Right lung (tissue), 10 donors: Measurements from ENCODE around the gene C2orf78. TPM values are rescaled to one million over a fixed set of nuclear protein-coding genes. Genes with fewer than 3 reads are reported as not detected.
"Not testable (repeated sequence)": the region's sequence is repeated elsewhere in the genome, so short reads cannot be mapped to it uniquely, and the experiment has no call there.

Source experiments
- DNase-seq, 2 donors: peaks; one replicate each; pipeline ENCODE4 v3.0.0-alpha.2; 2013
- long read RNA-seq, 8 donors: transcript quantifications; one replicate each; lab custom pipeline, GENCODE V29; 2026
- polyA plus RNA-seq, 5 donors: library from polyadenylated mRNA; unstranded; fragments of 120-200 nt; gene quantifications; one replicate each; pipeline versions ENCODE4 v1.2.1 to v1.2.3, GENCODE V29; 2013; ENCODE audit warnings: inconsistent platforms in 1 of 5, low replicate concordance in 1 of 5; ENCODE audit not compliant: insufficient read length in 5 of 5, insufficient read depth in 1 of 5

C2orf78 gene, protein sequence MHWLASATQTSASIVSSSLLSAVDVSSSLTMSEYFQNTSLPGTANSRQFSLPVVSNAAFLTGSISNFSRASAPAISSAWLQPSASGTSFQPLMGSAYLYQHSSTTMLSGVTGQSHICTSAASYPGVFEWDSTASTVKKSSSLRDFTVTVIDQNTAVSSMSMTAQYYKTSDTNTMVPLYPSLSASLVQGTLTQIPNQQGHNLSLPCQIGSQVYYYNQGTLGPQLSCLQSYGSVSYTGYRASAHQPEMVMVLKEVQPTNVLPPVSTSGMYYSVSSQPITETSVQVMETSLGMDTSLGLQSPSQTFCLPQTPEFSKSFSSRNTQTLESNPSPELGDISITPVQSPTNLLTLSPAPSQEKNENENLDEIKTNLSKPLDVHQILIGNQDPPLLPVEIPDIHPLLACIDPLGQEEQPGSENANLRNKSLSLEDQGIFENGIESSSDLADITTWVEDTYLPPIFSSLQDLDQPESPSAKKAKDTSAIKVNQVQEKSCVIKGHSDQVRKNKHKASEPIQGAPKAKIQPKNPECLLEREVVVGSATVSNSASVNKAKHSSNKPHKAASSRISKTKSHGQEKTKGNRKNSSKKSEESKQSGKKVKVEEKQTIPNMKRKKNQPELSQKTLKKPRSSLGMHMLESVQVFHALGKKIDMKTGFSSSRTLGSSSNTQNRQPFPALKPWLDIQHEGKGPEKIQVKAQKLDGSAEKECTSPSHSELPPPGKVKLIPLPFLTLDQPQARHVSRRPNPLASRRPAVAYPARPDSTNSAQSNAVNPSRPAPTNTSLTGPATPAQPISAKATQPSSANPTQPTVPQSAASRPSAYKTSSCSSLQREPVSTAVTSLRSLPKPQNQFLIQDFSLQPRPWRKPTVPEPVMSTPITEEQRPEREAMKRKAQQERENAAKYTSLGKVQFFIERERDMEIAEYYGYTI
- polyA plus RNA-seq = not detected
- long read RNA-seq, donor 1 = 0 reads
- long read RNA-seq, donor 2 = 0 reads
- long read RNA-seq, donor 3 = 0 reads
- long read RNA-seq, donor 4 = 0 reads
- long read RNA-seq, donor 5 = 0 reads
- long read RNA-seq, donor 6 = 0 reads
- long read RNA-seq, donor 7 = 0 reads
- long read RNA-seq, donor 8 = 0 reads

DNA sequence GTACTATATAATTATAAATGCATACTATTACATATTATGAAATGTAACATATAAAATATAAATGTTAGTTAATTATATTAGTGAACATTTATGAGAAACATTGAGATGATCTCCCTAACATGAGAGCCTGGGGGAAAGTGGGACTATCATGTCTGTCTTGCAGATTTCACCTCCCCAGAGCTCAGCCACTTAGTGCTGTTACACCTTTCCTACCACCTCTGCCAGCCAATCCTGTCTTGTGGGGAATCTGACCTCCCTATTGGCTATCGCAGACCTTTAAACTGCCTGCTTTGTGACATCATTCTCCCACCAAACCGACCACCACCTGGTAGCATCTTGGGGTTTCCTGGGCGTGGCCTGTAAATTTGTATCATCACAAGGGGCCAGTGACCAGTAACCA, at the start of gene C2orf78:
TSS of gene C2orf78 (plus strand) at position 301 of the 400 bp plus-strand sequence. CDS start 127 bp downstream, outside the sequence.
- DNase-seq = not testable (repeated sequence)

DNA sequence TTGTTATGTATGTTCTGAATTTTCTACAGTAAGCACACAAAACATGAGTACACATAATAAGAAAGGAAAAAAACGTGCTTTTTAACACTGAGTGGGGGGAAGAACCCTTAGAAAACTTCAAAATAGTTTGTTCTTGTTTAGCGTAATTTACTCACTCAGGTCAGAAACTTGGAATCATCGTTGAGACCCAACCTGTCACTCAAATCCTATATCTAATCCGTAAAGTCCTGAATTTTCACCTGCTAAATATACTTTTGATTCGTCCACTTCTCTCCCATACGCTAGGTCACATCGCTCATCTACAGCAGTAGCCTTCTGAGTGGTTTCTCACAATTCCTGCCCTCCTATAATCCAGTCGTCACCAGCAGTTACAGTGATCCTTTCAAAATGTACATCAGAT, 47.6 kb upstream of the C2orf78 start:
- no peak for DNase-seq

DNA sequence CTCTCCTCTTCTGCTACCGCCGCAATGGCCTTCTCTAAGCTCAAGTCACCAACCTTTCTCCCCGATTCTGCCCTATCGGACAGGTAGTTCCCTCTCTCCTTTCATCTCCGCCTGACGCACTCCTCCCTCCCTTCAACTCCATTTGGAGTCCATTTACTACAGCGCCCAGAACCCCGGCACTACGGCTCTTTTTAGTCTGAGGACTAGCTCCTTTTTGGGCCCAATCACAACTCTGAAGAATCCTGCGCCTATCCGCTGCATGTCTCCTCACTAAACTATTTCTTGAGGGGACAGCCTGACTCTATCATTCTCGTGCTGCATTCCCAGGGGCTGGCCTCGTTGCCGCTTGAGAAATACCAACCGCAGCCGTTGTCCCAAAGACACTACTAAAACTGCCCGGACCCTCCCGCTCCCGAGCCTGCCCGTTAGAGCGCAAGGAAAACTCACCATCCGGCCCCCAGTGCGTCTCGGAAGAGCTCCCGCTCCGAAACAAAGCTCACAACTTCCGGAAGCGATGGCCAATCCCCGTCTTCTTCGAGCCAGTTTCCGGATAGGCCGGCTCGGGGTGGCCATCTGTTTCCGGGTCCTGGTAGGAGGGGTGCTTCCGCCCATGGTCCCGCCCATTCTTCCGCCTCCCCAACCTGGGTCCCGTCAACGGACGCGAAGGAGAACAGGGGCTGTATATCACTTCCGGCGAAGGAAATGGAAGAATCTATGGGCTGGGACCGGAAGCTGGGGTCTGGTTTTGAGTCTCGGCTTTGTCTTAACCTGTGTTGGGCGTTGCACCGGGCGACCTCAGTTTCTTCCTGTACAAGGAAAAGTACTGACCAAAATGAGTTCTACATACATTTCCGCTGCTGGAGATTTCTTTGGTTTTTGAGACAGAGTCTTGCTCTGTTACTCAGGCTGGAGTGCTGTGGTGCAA, 46.9 kb upstream of the C2orf78 start, which contains the start of gene TPRKB:
TSS of gene TPRKB (minus strand) at position 491 of the 925 bp plus-strand sequence. CDS start 2,776 bp downstream, outside the sequence.
- peak; percentile 96 for DNase-seq

DNA sequence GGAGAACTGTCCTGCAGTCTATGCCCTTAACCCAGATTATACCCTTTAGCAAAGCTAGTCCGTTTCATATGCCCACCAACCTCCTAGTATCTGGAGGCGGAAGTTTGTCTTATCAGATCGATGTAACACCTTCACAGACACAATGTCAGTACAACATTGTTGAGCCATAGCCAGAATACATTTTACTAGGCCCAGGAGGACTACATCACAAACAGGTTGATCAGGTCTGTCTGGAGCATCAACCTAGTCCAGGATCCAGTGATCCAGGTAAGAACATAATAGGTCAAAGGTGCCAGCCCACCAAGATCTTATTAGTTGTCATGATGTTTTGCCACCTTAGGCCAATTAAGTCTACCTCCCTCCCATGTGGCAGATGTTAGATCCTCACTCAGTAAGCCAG, 44.9 kb upstream of the C2orf78 start:
- DNase-seq = no peak

DNA sequence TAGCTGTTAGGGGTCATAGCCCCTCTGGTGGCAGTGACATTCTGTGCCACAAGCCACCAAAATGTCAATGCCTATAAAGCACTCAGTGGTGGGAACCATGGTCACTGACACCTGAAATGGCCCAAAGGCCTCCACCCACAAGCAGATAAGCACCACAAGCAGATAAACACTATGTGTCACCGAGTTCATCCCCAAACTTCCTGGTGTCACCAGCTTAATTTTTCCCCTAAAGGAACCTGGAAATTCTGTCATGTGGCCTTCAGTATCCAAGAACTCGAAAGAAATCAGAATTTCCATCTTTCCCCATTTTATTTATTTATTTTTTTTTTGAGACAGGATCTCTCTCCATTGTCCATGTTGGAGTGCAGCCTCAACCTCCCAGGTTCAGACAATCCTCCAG, 43.2 kb upstream of the C2orf78 start:
- no peak for DNase-seq

DNA sequence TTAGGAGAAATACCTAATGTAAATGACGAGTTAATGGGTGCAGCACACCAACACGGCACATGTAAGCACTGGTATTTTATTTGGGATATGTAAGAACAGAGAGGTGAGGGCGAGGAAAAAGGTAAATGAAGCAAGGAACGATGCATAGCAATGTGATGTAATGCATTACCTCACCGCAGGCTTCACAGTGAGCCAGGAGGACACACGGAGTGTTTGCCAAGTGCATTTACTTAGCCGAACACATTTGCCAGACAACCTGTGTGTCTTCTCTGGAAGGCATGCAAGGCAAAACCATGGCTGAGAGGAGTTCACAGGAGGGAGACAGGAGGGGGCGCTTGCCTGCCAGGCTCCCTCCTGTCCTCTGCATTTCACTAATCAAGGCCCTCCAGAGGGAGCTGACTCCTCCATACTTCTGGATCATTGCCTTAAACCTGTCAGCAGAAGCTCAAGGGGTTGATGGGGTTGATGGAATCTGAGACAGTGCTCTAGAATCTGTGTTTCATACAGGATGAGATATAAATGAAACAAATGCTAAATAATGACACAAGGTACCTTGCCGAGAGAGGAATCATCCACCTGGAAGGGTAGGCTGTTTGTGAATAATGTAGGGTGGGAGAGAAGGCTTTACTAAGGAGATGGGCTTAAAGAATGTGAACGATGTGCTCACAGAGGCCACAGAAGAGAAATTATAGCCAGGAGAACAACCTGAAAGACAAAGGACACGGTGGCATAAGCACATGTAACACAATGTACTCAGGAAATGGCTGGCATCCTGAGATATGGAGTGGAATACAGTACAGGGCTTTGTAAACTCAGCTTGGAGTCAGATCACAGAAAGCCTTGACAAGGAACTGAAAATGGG, 37.7 kb upstream of the C2orf78 start:
- DNase-seq = no peak

DNA sequence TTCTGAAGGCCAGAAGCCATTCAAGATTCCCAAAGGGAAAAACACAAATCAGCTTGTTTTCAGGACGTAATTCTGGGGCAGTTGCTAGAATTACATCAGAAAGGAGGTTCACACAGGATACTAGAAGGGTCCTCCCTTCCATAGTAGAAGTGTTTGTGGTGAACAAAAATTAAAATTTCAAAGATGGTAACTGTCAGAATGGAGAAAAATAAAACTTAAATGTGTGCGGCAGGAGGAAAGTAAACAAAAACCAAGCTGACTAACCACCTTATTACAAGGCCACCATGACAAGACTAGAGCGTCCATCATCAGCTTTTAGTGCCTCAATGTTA, 37.1 kb upstream of the C2orf78 start:
- DNase-seq = no peak

DNA sequence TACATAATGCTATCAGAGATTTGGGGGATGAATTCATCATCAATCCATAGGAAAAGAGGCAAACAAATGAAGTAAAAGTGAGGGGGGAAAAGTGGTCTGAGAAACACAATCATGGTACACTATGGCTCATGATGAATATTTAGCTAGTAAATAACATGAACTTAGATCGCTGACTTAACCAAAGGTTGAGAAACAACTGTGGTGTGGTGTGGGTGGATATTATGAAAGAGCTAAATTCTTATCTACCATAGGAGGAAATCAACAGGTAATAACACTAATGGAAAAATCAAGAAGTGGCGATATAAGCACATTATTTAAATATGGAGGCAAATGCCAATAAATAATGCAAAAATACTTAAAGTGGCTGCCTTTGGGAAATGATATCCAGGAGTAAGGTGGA, 34.7 kb upstream of the C2orf78 start:
- no peak for DNase-seq

DNA sequence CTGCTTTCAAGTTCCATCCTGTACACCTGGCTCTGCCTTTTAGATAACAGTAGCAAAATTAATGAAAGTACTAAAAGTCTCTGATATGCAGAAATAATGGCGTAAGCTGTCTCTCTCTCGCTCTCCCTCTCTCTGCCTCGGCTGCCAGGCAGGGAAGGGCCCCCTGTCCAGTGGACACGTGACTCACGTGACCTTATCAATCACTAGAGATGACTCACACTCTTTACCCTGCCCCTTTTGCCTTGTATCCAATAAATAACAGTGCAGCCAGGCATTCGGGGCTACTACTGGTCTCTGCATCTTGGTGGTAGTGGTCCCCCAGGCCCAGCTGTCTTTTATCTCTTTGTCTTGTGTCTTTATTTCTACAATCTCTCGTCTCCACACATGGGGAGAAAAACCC, 29.7 kb upstream of the C2orf78 start:
- not testable (repeated sequence) for DNase-seq

DNA sequence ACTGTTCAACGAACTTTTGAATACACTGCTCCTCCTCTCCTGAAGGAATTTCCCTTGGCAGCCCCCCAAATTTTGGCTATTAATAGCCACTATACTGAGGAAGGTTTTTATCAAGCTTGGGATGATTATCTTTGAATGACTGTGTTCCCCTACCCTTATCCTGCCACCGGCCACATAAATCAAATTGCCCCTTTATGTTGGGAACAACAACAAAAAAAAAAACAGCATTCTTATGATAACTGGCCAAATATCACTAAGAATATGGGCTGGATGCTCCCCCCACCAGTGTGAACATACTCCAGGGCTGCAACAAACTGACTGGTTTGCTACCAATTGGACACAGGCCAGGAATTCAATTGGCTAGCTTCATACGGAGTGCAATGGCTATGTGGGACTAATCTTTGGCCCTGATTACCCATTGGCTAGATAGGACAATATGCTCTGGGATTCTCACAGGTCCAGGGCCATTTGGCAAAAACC, 24.7 kb upstream of the C2orf78 start:
- DNase-seq = peak in 1 of 2 donors; percentile 17

DNA sequence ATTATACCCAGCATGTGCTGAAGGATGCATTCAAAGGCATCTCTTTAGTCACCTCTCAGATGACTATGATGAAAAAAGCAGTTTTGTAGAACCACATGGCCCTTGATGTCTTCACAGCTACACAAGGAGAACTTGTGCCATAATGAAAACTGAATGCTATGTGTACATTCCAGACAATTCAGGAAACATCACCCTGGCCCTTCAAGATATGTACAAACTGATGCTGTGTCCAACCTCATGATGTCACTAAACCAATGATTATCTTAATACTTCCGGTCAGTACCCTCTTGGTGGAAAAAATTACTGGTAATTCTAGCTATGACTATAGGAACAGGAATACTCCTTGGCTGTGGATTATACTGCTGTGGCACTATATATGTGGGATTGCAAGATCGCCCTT, 24.1 kb upstream of the C2orf78 start:
- no peak for DNase-seq

DNA sequence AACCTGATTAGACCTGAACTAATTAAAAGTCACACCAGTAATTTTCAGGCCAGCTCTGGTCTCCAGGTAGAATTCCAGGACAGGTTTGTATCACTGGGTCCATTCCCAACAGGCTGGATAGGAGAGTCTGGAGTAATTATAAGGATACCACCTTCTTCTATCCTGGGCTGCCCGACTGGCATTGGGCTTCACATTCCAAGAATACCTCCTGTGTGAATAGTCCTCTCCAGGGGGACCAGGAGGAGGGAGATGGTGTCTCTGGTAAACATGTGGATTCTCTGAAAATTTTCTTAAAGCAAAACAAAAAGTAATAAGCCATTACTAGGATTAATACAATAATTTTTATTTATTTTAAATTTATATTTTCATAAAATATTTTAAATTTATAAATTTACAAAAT, 21.4 kb upstream of the C2orf78 start:
- no peak for DNase-seq

DNA sequence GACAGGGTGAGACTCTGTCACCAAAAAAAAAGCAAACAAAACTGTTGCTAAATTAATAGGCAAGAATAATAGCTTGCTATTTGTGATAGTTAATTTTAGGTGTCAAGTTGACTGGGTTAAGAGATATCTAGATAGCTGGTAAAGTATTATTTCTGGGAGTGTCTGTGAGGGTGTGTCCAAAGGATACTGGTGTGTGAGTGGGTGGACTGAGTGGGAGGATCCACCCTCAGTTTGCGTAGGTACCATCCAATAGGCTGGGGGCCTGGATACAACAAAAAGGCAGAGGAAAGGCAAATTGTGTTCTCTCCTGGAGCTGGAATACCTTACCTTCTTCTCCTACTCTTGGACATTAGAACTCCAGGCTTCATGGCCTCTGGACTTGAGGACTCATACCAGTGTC, 19.0 kb upstream of the C2orf78 start:
- DNase-seq = no peak

DNA sequence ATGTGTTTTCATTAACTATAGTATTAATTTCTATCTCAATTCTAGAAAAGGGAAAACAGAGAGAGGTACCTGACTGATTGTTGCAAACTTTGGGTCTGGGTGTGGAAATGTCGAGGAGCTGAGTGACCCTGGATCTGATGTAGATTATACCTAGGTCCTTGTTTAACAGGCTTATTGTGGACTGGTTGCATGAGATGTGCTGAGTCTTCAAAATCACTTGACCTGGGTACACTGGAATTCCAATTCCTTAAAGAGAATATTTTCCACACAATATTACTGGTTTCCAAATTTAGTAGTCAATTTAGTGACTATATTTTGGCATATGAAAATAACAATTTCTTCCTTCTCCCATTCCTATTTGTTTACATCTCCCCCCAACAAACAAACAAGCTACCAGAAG, 17.6 kb upstream of the C2orf78 start:
- no peak for DNase-seq

DNA sequence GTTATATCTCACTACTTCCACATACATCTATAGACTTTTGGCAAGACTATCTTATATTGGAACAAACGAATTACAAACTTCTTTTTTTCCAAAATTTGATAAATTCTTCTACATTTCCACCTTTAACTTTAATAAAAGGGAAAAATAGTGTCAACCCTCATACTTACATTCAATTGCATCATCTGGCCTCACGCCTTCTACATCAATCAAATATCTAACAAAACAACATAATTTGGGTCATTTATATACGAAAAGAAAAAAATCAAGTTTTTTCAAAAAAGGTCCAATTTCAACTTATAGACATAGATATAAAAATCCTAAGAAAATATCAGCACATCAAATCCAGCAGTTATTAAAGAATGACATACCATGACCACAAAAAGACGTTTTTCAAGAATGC, 17.0 kb upstream of the C2orf78 start:
- DNase-seq = no peak

DNA sequence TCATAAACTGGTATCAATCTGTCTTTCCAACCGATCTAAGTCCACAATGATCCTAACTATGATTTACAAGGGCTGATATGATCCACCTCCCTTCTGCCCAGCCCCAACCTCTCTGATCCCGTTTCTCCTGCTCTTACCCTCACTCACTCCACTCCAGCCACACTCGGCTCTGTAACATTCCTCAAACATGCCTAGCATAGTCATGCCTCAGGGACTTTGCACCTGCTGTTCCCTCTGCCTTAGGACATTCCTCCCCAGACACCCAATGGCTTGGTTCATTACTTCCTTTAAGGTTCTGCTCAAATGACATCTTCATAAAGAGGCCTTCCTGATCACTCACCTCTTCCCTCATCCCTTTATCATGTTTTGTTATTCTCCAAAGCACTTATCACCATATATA, 13.3 kb upstream of the C2orf78 start:
- DNase-seq = no peak

DNA sequence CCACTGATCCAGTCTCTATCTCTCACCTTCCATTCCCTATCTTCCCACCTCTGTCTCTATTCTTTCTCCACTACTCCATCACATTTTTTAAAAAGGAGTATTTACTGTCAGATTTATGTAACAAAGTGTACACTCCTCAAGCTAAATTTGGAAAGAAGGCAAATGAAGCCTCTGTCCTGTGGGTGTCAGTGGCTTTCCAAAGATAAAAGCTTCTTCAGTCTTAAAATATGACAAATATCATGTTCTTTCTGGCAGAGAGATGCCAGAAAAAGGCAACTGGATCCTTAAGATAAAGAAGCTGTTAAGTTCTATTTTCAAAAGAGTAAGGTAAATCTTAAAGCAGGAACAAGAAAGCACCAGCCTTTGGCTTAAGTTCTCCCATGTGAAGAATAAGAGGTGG, 11.2 kb upstream of the C2orf78 start:
- no peak for DNase-seq

DNA sequence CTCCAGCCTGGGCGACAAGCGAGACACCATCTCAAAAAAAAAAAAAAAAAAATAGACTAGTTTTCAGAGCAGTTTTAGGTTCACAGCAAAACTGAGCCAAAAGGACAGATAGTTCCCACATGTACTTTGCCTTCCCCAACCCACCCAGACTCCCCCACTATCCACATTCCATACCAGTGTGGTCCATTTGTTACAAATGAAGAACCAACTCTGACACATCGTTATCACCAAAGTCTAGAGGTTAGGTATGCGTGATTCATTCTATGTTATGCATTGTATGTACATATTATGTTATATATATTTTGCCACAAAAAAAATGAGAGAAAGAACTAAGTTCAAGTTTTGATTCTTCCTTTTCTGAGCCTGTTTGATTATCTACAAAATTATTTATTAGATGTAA, 7.6 kb upstream of the C2orf78 start:
- DNase-seq = no peak

DNA sequence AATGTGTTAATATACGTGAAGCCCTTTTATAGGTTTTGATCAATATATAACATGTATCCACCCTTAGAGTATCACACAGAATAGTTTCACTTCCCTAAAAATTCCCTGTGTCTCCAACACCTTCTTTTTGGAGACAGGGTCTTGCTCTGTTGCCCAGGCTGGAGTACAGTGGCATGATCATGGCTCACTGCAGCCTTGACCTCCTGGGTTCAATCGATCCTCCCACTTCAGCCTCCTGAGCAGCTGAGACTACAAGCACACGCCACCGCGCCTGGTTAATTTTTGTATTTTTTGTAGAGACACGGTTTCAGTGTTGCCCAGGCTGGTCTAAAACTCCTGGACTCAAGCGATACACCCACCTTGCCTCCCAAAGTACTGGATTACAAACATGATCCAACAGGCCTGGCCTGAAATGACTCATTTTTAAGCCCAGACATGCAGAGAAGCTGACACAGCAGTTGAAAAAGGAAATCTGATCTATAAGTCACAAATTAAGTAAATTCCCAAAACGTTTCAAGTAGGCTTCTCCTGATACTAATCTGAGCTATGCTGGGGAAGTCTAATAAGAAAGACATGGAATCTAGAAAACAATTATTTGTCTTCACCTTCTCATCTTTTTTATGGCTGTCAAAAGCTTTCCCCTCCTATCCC, 7.0 kb upstream of the C2orf78 start:
- no peak for DNase-seq
